Measurements from ENCODE around the gene WDR46.
"Not testable (repeated sequence)": the region's sequence is repeated elsewhere in the genome, so short reads cannot be mapped to it uniquely, and the experiment has no call there.

The WDR46 gene

DNA sequence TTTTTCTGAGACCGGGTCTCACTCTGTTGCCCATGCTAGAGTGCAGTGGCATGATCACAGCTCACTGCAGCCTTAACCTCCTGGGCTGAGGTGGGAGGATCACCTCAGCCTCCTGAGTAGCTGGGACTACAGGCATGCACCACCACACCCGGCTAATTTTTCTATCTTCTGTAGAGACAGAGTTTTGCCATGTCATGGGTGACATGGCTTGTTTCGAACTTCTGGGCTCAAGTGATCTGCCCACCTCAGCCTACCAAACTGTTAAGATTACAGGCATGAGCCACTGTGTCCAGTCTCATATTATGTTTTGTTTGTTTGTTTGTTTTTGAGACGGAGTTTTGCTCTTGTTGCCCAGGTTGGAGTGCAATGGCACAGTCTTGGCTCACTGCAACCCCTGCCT is 3.8 kb downstream of the WDR46 start:
- not testable (repeated sequence) for DNase-seq

DNA sequence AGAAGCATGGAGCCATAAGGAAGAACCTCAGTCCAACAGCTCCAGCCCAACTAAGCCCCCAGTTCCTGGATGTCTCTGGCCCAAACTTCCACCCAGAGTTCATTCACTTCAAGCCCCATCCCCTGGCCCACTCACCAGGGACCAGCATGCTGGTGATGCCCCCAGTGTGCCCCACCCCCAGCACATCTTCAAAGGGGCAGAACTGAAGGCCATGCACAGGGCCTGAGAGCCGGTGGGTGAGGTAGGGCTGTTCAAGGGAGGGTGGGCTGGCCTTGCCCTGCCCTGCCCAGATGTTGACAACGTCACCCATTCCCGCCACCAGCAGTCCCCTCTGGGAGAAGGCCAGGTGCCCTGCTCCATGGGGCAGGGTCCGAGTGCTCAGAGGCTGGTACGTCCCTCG is 8.5 kb downstream of the WDR46 start:
- no peak for DNase-seq

DNA sequence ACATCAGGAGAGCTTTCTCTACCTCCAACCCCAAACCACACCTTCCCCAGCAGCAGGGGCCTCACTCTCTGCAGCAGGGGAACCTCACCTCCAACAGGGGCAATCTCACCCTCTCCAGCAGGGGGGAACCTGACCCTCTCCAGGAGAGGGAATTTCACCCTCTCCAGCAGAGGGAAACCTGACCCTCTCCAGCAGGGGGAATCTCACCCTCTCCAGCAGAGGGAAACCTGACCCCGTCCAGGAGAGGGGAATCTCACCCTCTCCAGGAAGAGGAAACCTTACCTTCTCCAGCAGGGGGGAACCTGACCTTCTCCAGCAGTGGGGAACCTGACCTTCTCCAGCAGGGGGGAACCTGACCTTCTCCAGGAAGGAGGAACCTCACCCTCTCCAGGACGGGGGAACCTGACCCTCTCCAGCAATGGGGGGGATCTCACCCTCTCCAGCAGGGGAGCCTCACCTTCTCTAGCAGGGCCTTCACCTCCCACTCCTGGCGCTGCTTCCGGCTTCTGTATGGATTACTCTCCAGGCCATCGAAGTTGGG is 9.0 kb downstream of the WDR46 start:
- no peak for DNase-seq

DNA sequence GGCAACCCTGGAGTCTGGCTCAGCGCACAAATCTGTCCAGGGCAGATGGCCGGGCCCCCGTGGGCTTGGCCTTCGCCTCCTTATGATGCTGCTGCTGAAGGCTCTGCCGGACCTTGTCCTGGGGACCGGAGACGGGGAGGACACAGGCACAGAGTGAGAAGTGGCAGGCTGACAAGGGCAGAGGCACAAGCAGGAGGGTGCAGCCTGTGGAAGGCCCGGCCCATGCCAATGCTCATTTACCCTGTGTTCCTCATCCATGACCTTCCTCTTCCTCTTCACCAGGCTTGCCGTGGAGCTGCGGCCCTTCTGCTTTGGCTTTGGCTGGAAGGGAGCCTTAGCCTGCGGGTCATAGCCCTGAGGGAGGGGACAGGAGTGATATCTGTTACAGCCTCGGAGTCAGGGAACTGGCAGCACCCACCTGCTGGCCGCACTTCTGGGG is 9.8 kb downstream of the WDR46 start:
- DNase-seq, result no peak

DNA sequence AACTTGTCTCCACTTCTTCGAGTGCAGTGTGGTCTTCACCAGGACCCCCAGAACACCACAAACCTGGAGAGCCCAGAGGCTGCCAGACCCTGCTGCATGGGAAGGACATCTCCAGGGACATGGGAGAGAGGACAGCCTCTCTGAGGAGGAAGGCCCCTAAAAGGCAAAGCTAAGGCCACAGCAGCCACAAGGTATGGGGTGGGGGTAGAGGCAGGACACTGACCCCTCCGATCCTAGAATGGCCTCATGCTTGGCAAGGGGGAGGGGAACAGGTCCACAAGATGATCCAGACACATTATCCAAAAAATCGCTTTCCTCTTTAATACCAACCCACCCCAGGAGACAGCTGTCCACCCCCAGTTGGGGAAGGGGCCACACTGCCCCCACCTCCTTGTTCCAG is 10.2 kb downstream of the WDR46 start:
- DNase-seq, result no peak

DNA sequence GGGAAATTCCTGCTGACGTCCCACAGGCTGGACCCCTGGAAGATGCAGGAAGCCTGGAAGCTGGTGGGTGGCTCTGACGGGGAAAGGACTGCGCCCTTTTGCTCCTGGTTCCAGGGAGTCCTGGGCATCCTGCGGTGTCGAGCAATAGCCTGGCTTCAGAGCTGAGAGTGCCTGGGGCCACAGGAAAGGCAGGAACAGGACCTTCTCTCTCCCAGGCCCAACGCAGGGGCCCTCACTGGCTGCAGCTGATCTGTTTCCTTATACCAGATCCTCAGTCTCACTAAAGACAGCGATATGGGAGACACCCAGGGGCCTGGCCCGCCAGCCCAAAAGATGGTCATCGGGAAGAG is 10.7 kb downstream of the WDR46 start:
- DNase-seq, result no peak

DNA sequence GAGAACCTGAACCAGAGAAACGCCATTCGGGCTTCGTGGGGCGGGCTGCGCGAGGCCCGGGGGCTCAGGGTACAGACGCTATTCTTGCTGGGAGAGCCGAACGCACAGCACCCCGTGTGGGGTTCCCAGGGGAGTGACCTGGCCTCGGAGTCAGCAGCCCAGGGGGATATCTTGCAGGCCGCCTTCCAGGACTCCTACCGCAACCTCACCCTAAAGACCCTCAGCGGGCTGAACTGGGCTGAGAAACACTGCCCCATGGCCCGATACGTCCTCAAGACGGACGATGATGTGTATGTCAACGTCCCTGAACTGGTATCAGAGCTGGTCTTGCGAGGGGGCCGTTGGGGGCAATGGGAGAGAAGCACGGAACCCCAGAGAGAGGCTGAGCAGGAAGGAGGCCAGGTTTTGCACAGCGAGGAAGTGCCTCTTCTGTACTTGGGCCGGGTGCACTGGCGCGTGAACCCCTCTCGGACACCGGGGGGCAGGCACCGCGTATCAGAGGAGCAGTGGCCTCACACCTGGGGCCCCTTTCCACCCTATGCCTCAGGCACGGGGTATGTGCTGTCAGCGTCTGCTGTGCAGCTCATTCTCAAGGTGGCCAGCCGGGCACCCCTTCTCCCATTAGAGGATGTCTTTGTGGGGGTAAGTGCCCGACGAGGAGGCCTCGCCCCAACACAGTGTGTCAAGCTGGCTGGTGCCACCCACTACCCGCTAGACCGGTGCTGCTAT is 11.2 kb downstream of the WDR46 start:
- DNase-seq, result no peak

DNA sequence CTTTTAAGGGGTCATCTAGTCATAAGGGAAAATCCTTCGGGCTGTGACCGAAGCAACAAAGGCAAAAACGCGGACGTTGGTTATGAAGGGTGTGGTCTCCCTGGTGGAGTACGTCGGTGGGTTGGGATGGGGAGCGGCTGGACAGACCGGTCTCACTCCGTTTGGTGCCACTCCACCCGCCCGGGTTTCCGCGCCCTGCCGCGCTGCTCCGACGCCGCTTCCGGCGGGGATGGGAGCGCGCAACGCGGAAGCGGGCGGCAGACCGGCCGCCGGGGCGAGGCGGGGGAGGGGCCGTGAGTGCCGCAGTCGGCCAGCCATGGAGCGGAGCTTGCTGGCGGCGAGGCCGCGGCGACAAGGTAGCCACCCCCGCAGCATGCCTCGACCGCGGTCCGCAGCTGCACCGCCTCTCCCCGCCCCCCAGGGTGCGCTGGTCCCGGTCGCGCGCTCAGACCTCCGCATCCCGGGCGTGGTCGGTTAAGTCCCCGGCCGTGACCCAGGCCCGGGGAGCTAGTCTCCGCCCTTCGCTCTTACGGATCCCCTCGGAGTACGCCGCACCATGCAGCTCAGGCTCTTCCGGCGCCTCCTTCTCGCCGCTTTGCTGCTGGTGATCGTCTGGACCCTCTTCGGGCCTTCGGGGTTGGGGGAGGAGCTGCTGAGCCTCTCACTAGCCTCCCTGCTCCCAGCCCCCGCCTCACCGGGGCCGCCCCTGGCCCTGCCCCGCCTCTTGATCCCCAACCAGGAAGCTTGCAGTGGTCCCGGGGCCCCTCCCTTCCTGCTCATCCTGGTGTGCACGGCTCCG is 12.0 kb downstream of the WDR46 start, which contains the start of gene B3GALT4:
Gene B3GALT4, plus strand, starts transcription at position 260 of the 799 bp plus-strand sequence. Its CDS starts 297 bp downstream, at position 557.
- DNase-seq, result peak; percentile 90

DNA sequence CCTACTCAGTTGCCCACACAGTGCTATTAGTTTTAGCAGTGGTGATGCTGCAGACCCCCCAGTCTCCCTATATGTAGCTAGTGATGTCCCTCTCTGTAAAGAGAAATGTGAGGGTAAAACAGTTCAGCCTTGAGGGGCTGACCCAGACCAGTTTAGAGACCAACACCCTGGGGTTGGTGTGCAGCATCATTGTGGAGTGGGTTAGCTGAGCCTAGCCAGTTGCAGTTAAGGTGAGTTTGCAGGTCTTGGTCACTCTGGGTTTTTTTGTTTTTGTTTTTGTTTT is 12.5 kb downstream of the WDR46 start:
- no peak for DNase-seq

DNA sequence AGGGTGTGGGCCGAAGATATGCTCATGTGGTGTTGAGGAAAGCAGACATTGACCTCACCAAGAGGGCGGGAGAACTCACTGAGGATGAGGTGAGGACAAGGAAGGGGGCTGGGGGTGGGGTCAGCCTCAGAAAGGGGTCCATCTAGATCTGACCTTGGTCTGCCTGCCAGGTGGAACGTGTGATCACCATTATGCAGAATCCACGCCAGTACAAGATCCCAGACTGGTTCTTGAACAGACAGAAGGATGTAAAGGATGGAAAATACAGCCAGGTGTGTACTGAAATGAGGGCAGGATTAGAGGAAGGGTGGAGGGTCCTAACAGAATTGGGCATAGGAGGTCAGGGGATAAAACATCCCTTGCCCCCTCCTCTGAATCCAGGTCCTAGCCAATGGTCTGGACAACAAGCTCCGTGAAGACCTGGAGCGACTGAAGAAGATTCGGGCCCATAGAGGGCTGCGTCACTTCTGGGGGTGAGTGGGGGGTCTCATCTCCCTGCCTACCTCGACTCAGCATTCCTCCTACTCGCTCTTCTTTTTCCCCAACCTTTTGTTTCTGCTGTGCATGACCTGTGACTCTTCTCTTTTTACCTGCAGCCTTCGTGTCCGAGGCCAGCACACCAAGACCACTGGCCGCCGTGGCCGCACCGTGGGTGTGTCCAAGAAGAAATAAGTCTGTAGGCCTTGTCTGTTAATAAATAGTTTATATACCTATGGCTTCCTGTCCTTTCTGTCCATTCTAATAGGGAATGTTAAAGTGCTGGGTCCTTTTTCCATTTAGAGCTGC is 13.1 kb downstream of the WDR46 start:
- DNase-seq, result not testable (repeated sequence)

DNA sequence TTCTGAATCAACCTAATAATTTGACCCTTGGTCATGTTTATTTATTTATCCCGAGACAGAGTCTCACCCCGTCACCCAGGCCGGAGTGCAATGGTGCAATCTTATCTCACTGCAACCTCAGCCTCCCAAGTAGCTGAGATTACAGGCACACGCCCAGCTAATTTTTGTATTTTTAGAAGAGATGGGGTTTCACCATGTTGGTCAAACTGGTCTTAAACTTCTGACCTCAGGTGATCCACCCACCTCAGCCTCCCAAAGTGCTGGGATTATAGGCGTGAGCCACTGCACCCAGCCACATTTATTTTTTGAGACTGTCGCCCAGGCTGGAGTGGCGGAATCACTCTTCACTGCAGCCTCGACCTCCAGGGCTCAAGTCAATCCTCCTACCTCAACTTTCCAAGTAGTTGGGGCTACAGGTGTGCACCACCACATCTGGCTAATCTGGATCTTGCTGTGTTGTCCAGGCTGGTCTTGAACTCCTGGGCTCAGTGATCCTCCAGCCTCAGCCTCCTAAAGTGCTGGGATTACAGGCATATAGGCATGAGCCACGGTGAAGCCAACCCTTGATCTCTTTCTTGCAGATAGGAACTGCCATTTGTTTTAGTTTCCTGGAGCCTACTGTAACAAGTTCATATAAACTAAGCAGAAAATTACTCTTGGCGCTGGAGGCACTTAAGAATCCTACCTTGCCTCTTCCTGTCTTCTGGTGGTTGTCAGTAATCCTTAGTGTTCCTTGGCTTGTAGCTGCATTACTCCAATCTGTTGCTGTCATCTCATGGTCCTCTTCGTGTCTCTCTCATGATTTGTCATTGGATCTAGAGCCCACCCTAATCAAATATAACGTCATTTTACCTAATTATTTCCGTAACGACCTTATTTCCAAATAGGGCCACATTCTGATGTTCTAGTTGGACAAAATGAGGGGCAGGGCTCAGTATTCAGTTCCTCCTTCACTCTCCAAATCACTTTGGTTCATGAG is 14.8 kb downstream of the WDR46 start:
- no peak for DNase-seq

DNA sequence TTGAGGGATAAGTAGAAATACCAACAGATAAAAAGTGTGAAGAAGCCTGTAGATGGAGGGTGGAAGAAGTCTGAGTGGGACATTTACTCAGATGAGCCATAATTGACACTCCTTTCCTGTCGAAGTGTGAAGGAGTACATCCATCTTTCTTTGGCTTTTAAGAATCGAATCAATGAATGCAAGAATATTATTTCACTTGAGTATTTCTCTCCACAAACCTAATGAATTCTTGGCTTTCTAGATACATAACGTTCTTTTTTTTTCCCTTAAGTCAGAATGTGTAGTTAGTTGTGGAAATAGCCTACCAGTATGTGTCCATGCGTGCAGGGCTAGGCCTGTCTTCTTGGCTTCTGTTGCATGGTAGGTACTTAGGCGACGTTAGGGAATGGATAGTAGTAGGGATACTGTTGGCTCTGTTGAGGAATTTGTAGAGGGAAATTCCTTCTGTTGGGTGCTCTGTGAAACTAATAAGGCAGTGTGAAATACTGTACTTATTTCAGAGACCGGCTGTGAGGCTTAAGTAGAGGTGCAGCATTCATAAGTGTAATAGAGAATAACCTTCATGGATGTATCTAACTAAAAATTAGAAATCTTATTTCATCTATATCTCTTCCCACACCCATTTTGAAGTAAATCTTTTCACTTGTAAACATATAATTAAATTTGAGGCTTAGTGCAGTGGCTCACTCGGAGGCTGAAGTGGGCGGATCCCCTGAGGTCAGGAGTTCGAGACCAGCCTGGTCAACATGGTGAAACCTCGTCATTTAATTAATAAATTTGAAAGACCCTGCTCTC is 15.7 kb downstream of the WDR46 start:
- DNase-seq, result no peak

DNA sequence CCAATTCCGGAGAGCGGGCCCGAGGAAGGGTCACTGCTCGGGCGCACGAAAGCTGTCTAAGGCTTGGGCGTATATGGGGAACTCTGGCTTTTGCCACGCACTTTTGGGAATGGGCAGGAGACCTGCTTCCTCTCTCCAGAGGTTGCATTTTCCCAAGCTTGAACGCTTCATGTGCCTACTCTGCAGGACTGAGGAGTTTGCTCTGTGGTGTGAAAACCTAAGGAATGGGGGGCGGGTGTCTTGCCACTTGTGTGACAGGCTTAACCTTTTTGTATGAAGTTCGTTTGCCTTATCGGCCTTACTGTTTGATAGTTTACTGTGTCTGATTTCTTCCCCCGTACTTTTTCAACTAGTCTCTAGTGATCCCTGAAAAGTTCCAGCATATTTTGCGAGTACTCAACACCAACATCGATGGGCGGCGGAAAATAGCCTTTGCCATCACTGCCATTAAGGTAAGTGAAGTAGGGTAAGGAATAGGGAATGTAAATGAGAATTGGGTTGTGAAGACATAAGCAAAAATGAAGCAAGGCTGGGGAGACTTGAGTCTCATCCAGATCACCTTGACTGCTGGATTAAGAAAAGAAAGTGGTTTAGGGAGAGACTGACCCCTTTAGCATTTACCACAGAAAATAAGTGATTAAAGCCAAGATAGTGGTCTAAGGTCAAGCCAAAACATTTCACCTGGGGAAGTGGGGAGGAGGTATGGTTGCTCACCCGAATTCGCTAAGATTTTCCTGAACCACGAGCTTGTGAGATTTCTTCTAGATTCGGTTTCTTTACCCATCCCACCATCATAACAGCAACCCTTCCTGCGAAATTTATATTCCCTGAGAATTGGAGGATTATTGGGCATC is 16.5 kb downstream of the WDR46 start:
- DNase-seq, result no peak

DNA sequence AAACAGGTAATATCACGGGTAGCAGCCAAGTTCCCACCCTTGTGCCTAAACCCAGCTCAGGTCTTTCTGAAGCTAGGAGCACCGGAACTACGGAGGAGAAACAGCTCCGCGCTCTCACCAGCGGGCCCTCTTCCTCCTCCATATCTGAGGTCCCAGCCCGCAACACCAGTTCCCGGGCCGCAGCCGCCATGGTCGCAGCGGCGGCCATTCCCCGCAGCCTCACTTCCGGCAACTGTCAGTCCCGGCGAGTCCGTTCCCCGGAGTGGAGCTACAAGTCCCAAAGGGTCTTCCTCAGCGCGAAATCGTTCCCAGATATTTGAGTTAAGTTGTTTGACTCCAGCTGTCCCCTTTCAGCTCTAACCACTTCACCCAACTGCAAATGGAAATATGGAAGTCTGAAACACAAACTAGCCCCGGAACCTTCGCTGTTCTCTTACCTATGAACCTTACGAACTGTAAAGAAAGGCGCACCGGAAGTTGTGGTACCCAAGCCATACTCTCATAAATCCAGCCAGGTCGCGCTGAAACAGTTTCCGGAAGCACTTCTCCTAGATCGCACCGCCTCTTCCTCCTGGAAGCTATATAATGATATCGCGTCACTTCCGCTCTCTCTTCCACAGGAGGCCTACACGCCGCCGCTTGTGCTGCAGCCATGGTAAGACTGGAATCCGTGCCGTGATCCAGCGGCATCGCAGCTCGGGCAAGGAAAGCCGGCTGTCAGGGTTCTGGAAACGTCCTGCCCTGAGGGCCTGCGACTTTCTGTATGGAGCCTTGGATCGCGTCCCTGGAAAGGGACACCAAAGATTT is 17.4 kb downstream of the WDR46 start, which contains the start of the genes RPS18 and VPS52:
Gene RPS18, plus strand, starts transcription at position 608 of the 807 bp plus-strand sequence. Its CDS starts 45 bp downstream, at position 653.
Gene VPS52, minus strand, starts transcription at position 409 of the 807 bp plus-strand sequence. Its CDS starts 201 bp downstream, at position 208.
- peak; percentile 96 for DNase-seq

DNA sequence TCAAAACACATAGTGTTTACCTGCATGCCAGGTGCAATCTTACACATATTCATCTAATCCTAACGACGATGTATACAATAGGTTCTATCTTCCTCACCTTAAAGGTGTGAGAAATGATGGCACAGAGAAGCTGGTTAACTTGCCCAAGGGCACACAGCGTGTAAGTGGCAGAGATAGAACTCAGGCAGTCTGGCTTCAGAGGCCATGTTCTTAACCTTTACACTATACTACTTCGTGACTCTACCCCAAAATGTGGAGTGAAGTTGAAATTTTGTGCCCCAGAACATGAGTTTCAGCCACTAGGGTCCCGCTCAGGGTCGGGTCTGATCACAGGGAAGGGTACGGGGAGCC is 17.9 kb downstream of the WDR46 start:
- DNase-seq, result no peak

DNA sequence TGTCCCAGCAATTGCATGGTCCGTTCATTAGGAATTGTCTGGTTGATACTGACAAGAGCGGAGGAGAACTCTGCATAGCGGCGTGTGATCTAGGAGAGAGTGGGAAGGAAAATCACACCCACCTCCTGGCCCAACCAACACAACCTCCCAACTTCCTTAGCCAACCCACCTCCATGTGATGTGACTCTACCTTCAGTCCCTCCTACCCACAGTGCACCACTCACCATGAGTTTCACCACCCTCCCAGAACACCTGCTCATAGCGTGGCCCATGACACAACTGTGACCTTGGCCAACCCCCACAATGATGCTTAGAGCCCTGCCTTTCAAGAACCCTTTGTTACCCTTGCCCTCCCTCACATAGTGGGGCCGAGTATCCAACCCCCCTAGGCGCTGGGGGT is 25.0 kb downstream of the WDR46 start:
- DNase-seq, result no peak

DNA sequence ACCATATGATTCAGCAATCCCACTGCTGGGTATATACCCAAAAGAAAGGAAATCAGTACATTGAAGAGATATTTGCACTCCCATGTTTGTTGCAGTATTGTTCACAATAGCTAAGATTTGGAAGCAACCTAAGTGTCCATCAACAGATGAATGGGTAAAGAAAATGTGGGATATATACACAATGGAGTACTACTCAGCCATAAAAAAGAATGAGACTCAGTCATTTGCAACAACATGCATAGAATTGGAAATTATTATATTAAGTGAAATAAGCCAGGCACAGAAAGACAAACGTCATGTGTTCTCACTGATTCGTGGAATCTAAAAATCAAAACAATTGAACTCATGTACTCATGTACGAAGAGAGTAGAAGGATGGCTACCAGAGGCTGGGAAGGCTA is 26.5 kb downstream of the WDR46 start:
- DNase-seq, result not testable (repeated sequence)

DNA sequence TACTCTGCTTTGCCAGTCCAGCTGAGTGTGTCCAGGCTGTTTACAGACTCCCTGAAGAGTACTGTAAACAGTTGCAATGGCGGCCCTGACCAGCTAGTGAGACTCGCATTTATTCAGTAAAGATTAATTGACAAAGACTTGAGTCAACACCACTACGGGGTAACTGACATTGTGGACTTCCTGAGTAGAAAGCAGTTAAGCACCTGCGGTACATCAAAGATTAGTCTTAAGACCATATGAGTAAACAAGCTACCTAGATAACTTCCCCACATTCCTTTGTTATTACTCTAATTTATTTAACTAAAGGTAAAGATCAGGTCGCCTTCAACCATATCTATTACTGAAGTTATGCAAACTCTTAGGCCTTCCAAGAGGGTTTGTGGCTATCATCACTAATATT is 30.0 kb downstream of the WDR46 start:
- no peak for DNase-seq

DNA sequence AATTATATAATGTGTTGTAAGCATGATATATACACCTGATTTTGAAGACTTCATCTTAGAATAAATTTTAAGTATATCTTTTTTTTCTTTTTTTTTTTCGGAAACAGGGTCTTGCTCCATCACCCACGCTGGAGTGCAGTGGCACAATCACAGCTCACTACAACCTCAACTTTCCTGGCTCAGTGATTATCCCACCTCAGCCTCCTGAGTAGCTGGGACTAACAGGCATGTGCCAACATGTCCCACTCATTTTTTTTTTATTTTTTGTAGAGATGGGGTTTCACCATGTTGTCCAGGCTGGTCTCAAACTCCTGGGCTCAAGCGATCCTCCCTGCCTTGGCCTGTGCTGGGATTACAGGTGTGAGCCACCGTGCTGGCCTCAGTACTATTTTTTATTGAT is 34.4 kb downstream of the WDR46 start:
- no peak for DNase-seq
